Fibroblast of lung (primary cell): Measurements from ENCODE around the gene BCL2.

ENCODE experiments used
- EZH2 ChIP-seq: IDR thresholded peaks from 2 replicates; pipeline ENCODE4 v1.5.1; 2012; ENCODE audit warnings: low read length, control low read depth, mild to moderate bottlenecking; ENCODE audit errors: missing control alignments
- TF ChIP-seq, protein P1 (sequence below), 2 donors: IDR thresholded peaks in 1 of 2; conservative IDR thresholded peaks in 1 of 2; 1 replicate in 1 of 2; 2 replicates in 1 of 2; pipeline ENCODE4 v1.5.1; 2011 to 2012; ENCODE audit warnings: low read length in 2 of 2, control low read depth in 1 of 2, inconsistent platforms in 1 of 2, low read depth in 1 of 2, mild to moderate bottlenecking in 1 of 2

DNA sequence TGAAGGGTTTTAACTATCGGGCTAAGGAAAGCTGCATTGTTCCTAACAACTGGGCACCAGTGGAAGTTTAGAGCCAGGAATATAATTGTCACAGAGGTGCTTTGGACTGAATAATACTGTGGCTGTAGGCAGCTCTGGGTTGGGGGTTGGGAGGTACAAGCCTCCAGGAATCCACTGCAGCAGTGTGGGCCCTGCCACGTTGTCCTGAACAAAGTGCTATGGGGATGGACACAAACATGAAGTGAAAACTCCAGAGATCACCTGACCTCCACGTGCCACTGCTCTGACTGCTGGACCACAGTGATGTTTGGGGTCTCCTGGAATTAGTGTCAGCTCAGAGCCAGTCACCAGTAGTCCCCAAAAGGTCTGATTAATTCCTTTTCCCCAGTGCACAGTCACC is 110.9 kb downstream of the BCL2 start:
- TF ChIP-seq, protein P1, sequence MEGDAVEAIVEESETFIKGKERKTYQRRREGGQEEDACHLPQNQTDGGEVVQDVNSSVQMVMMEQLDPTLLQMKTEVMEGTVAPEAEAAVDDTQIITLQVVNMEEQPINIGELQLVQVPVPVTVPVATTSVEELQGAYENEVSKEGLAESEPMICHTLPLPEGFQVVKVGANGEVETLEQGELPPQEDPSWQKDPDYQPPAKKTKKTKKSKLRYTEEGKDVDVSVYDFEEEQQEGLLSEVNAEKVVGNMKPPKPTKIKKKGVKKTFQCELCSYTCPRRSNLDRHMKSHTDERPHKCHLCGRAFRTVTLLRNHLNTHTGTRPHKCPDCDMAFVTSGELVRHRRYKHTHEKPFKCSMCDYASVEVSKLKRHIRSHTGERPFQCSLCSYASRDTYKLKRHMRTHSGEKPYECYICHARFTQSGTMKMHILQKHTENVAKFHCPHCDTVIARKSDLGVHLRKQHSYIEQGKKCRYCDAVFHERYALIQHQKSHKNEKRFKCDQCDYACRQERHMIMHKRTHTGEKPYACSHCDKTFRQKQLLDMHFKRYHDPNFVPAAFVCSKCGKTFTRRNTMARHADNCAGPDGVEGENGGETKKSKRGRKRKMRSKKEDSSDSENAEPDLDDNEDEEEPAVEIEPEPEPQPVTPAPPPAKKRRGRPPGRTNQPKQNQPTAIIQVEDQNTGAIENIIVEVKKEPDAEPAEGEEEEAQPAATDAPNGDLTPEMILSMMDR (conservative IDR thresholded peaks at IDR 0.05 in 1 of 2, IDR thresholded peaks at IDR 0.05 in 1 of 2; ENCODE audit: low read depth in 1 of 2, low read length in 2 of 2) = no peak
- TF ChIP-seq EZH2 = no peak
